Upper lobe of right lung (tissue), 1 donor: ENCODE measurements around the gene GXYLT1. TPM values are rescaled to one million over a fixed set of nuclear protein-coding genes. Genes with fewer than 3 reads are reported as not detected.
"Not testable (repeated sequence)": the region's sequence is repeated elsewhere in the genome, so short reads cannot be mapped to it uniquely, and the experiment has no call there.

Experiments used
- ATAC-seq: fragments of 200-7000 bp; cut with Tn5 transposase; one replicate; pipeline ENCODE4 v1.9.1; 2020; ENCODE audit warnings: mild to moderate bottlenecking, moderate library complexity
- DNase-seq: peaks from one replicate; pipeline ENCODE4 v3.0.0-alpha.2; 2020
- H3K27ac ChIP-seq: fragments of 200-600 bp; one replicate; pipeline ENCODE4 v1.8.0; 2022
- H3K27me3 ChIP-seq: fragments of 200-600 bp; one replicate; pipeline ENCODE4 v1.8.0; 2022; ENCODE audit warnings: mild to moderate bottlenecking
- H3K36me3 ChIP-seq: fragments of 200-600 bp; one replicate; pipeline ENCODE4 v1.8.0; 2022
- H3K4me1 ChIP-seq: fragments of 200-600 bp; one replicate; pipeline ENCODE4 v1.8.0; 2022
- H3K4me3 ChIP-seq: fragments of 200-600 bp; one replicate; pipeline ENCODE4 v1.8.0; 2022; ENCODE audit warnings: mild to moderate bottlenecking
- H3K9me3 ChIP-seq: fragments of 200-600 bp; one replicate; pipeline ENCODE4 v1.8.0; 2022
- intact Hi-C: fragments of 100-400 bp; cut with DNase I; formaldehyde crosslinking; loops from one replicate; pipeline ENCODE4 v1.11.0; 2022
- total RNA-seq: library from RNA; stranded (reverse); fragmentation: NEBNext Ultra II Directional; extraction: Animal tissue kit (Norgen Biotek cat#: 25700); gene quantifications from one replicate; pipeline ENCODE4 v1.2.1, GENCODE V29; 2021
- TF ChIP-seq, protein P1 (sequence below): fragments of 200-600 bp; IDR thresholded peaks from one replicate; pipeline ENCODE4 v1.8.0; 2022; ENCODE audit warnings: antibody characterized with exemption
- donor health status: DM: no; HTN: yes; CAD: no; lungs with severe emphysema.

The GXYLT1 gene
- total RNA-seq, 1 donor from 2014 or later = 15.7 TPM

DNA sequence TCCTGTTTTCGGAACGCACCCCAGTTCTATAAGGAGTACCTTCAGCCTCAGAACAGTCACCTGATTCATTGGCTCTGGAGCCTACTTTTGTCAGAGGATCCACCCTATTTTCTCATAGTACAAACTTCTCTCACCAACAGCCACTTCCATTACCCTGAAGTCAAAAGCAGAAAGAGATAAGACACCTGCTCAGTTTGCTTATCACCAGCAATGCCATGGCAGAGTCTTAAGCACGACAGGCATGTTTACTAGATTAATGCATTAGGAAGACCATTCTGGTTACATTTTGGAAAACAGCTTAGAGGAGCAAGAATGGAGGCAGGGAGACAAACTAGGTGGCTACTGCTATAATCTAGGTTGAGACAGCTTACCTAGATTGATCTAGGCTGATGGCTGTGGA is 67.7 kb downstream of the GXYLT1 start:
- Histone ChIP-seq H3K4me3 (no peak overlapping the region), H3K9me3 (no peaks in the 10 kb centered on the region), H3K36me3 (no peaks in the 10 kb centered on the region), H3K27me3 (no peaks in the 10 kb centered on the region), H3K4me1 (no peaks in the 10 kb centered on the region), H3K27ac (no peak overlapping the region)
- intact Hi-C loops = no loop called here
- TF ChIP-seq, protein P1, sequence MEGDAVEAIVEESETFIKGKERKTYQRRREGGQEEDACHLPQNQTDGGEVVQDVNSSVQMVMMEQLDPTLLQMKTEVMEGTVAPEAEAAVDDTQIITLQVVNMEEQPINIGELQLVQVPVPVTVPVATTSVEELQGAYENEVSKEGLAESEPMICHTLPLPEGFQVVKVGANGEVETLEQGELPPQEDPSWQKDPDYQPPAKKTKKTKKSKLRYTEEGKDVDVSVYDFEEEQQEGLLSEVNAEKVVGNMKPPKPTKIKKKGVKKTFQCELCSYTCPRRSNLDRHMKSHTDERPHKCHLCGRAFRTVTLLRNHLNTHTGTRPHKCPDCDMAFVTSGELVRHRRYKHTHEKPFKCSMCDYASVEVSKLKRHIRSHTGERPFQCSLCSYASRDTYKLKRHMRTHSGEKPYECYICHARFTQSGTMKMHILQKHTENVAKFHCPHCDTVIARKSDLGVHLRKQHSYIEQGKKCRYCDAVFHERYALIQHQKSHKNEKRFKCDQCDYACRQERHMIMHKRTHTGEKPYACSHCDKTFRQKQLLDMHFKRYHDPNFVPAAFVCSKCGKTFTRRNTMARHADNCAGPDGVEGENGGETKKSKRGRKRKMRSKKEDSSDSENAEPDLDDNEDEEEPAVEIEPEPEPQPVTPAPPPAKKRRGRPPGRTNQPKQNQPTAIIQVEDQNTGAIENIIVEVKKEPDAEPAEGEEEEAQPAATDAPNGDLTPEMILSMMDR = no peak
- no peak for ATAC-seq
- DNase-seq = no peak

DNA sequence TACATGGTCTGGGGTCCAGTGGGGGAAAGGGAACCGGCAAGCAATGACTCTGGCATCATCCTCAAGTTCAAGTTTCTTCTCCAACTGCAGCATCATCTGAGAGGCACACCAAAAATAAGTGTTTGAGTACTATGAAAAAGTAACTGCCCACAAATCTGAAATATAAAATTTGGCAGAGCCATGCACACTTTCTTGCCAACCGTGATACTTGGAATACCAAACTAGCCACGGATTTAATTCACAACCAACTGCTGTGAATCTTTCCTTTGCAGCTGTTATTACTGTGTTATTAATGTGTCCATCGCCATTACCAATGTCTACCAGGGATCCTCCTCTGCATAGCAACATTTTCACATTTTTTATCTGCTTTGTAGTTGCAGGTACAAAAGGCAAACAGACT is 74.6 kb downstream of the GXYLT1 start:
- Histone ChIP-seq H3K4me3 (no peak overlapping the region), H3K4me1 (no peaks in the 10 kb centered on the region), H3K9me3 (no peaks in the 10 kb centered on the region), H3K27me3 (no peaks in the 10 kb centered on the region), H3K36me3 (no peaks in the 10 kb centered on the region), H3K27ac (no peak overlapping the region)
- intact Hi-C loops = no loop called here
- ATAC-seq (no peak), DNase-seq (no peak)
- TF ChIP-seq, protein P1 = no peak

DNA sequence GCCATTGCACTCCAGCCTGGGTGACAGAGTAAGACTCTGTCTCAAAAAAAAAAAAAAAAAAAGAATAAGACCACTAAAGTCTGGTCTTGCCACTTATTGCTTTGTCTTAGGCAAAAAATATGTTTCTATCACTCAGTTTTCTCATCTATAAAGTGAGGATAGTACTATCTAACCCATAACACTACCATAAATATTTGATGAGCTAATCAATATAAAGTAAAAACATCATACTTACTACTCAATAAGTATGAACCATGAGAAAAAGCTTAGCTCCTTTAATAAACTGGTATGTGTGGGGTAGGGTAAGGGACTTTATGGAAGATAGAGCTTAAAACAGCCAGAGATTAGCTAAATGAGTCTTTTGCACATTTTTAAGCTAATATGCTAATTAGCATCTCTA is 85.5 kb downstream of the GXYLT1 start:
- DNase-seq = no peak
- no peak overlapping the region for H3K4me3 ChIP-seq
- H3K27ac ChIP-seq = no peak overlapping the region
- no peaks in the 10 kb centered on the region for H3K4me1 ChIP-seq
- no peaks in the 10 kb centered on the region for H3K27me3 ChIP-seq
- no peak for ATAC-seq
- TF ChIP-seq, protein P1 = no peak
- H3K36me3 ChIP-seq = no peaks in the 10 kb centered on the region
- intact Hi-C loops = no loop called here
- H3K9me3 ChIP-seq = no peaks in the 10 kb centered on the region

DNA sequence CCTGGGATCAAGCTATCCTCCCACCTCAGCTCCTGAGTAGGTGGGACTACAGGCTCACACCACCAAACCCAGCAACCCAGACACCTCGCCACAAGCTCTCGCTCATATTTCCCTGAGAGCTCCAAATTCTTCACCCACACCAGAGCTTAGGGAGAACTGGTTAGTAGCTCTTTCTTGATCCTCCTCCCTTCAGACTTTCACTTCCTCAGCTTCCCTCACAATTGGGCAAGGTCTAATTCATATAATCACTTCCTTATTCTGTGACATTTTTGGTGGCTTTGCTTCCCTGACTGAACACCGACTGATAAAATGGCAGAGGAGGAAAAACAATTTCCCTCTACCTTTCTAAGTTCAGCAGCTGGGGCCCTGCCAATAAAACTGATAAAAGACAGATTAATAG is 88.5 kb downstream of the GXYLT1 start:
- ATAC-seq = peak; percentile 89
- no peaks in the 10 kb centered on the region for H3K36me3 ChIP-seq
- intact Hi-C loops = no loop called here
- no peak overlapping the region for H3K4me3 ChIP-seq
- H3K27ac ChIP-seq = no peak overlapping the region
- no peaks in the 10 kb centered on the region for H3K4me1 ChIP-seq
- H3K27me3 ChIP-seq = no peaks in the 10 kb centered on the region
- TF ChIP-seq, protein P1 = no peak
- no peak for DNase-seq
- H3K9me3 ChIP-seq = no peaks in the 10 kb centered on the region

DNA sequence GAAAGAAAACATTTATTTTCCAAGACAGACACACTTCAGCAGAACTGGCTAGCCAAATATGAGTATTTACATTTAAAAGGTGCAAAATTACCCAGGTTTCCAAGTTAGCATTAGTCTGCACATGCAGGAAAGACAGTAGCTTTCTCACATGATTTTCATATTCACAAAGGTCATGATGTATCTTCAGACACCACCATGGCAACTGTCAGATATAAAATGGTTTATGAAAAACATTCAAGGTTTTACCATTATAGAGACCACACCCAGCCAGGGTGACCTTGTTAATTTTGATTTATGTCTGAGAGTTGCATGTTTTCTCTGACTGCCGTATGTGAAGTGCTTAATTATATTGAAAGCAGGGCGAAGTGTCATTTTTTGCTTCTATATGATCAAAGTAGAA is 91.2 kb downstream of the GXYLT1 start:
- Histone ChIP-seq H3K27ac (no peak overlapping the region), H3K36me3 (no peaks in the 10 kb centered on the region), H3K4me1 (no peaks in the 10 kb centered on the region), H3K27me3 (no peaks in the 10 kb centered on the region), H3K9me3 (no peaks in the 10 kb centered on the region), H3K4me3 (no peak overlapping the region)
- ATAC-seq (no peak), DNase-seq (no peak)
- intact Hi-C loops = no loop called here
- TF ChIP-seq, protein P1 = no peak

DNA sequence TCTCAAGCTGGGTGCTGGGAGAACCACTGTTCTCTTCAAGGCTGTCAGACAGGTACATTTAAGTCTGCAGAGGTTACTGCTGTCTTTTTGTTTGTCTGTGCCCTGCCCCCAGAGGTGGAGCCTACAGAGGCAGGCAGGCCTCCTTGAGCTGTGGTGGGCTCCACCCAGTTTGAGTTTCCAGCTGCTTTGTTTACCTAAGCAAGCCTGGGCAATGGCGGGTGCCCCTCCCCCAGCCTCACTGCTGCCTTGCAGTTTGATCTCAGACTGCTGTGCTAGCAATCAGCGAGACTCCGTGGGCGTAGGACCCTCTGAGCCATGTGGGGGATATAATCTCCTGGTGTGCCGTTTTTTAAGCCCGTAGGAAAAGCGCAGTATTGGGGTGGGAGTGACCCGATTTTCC is 95.7 kb downstream of the GXYLT1 start:
- H3K27me3 ChIP-seq, ATAC-seq, H3K9me3 ChIP-seq, H3K4me1 ChIP-seq, DNase-seq, H3K4me3 ChIP-seq, intact Hi-C loops, H3K36me3 ChIP-seq, H3K27ac ChIP-seq: not testable (repeated sequence)
